ENCODE results near the gene DGKQ. TPM values are rescaled to one million over a fixed set of nuclear protein-coding genes. Genes with fewer than 3 reads are reported as not detected.

Gene DGKQ
- total RNA-seq (2016; rRNA removed; fragmentation: Illumina TruSeq; extraction: Trizol) (3.2 and 7.2 TPM in 2 replicates), polyA plus RNA-seq (2011; rRNA removed) (4.5 and 6.1 TPM in 2 replicates), polyA minus RNA-seq (2011; rRNA and poly(A)+ RNA removed; ENCODE audit: low replicate concordance) (3.0 and 10.3 TPM in 2 replicates), Bru-seq, nascent RNA (percentile 41 among the genes with signal in this experiment), BruChase-seq, experiment 1, labeled RNA remaining after a 6-hour chase (percentile 55 among the genes with signal in this experiment), BruChase-seq, experiment 2, labeled RNA remaining after a 2-hour chase (percentile 47 among the genes with signal in this experiment)
- 0.53 and 1.4 TPM in 2 replicates for total RNA-seq (2016; cell fraction: cytosol; rRNA removed; fragmentation: Illumina TruSeq; extraction: Trizol; ENCODE audit: low read depth)
- total RNA-seq (2016; cell fraction: insoluble cytoplasmic fraction; rRNA removed; fragmentation: Illumina TruSeq; extraction: Trizol): 2.4 and 7.8 TPM in 2 replicates
- 2.5 and 2.9 TPM in 2 replicates for total RNA-seq (2016; cell fraction: membrane; rRNA removed; fragmentation: Illumina TruSeq; extraction: Trizol)
- total RNA-seq (2016; cell fraction: nucleus; rRNA removed; fragmentation: Illumina TruSeq; extraction: Trizol): 7.0 and 7.9 TPM in 2 replicates
- 3.1 and 4.8 TPM in 2 replicates for polyA plus RNA-seq (2011; cell fraction: cytosol; rRNA removed)
- 50.5 and 58.5 TPM in 2 replicates for polyA plus RNA-seq (2011; cell fraction: nucleus; rRNA removed)
- 3.0 and 5.5 TPM in 2 replicates for polyA plus RNA-seq (2012)
- polyA plus RNA-seq (2016; cell fraction: cytosol; fragmentation: Illumina TruSeq; extraction: Trizol; ENCODE audit: low read depth): 0.35 and 0.36 TPM in 2 replicates
- 2.0 and 3.4 TPM in 2 replicates for polyA plus RNA-seq (2016; cell fraction: insoluble cytoplasmic fraction; fragmentation: Illumina TruSeq; extraction: Trizol; ENCODE audit: low read depth)
- polyA plus RNA-seq (2016; cell fraction: membrane; fragmentation: Illumina TruSeq; extraction: Trizol; ENCODE audit: low read depth): 1.3 and 1.7 TPM in 2 replicates
- polyA plus RNA-seq (2016; cell fraction: nucleus; fragmentation: Illumina TruSeq; extraction: Trizol; ENCODE audit: insufficient read depth, low read depth): 16.0 and 17.5 TPM in 2 replicates
- polyA minus RNA-seq (2011; cell fraction: cytosol; rRNA and poly(A)+ RNA removed): 4.2 and 4.9 TPM in 2 replicates
- polyA minus RNA-seq (2011; cell fraction: nucleus; rRNA and poly(A)+ RNA removed): 7.2 and 8.1 TPM in 2 replicates
- long read RNA-seq, experiment 1, partial matches to known transcripts: 0 of 1 reads
- long read RNA-seq, experiment 1, other reads (novel, unspliced or antisense): 1 of 1 reads
- long read RNA-seq, experiment 2, full-length matches to known transcripts: 2 of 26 reads
- long read RNA-seq, experiment 2, partial matches to known transcripts: 13 of 26 reads
- long read RNA-seq, experiment 2, other reads (novel, unspliced or antisense): 11 of 26 reads

DNA sequence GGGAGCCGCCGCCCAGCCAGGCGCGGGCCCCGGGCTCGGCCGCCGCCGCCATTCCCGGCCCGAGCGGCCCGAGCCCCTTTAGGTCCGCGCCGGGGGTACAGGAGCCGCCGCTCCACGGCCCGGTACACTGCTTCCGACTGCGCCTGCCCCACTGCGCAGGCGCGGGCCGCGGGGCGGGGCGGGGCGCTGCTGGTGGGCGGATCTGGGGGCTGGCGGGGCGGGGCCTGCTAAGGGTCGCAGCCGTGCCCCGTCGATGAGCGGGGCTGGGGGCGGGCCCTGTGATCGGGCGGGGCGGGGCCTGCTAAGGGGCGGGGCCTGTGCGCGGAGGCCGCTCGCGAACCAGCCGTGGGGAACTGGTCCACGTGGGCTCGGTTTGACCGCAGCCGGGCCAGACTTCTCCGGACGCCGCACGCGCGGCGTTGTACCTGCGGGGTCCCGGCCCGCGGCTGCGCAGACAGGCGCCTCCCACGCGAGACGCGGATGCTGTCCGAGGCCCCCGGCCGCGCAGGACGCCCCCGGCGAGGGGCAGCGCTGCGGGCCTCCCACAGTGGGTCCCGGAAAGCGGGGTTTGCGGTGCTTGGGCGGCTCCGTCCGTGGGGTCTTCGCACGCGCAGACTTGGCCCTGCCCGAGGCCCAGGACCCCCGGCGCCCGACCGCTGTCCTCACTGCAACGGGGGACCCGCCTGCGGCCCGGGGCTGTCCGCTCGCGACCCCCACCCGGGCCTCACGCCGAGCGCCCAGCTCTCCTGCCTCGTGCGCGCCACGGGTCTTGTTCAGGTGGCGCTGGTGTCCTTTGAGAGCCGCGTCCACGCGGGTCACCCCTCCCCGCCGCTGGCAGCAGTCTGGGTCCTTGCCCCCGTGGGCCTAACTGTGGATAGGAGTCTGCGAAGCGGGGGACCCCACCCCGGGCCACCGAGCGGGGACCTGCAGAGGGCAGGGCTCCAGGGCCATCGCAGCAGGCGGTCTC, at the start of gene DGKQ:
Gene DGKQ, minus strand, starts transcription at position 139 of the 967 bp plus-strand sequence. Its CDS starts 87 bp downstream, at position 52.
- H3K4me1 ChIP-seq (ENCODE audit: insufficient read depth, low read length): peaks cover 21% of the 10 kb centered on the region
- WGBS (ENCODE audit: low lambda C conversion rate): 58% methylated on average over 11 of the region's 123 CpGs
- H3K79me2 ChIP-seq (ENCODE audit: insufficient read depth, low read length): no peaks in the 10 kb centered on the region
- H3K9ac ChIP-seq (ENCODE audit: insufficient read depth, low read depth, low read length): peak within 1 kb of the TSS; percentile 67
- peaks cover 3% of the 10 kb centered on the region; the same call in 1 of the 2 replicates for H4K20me1 ChIP-seq (ENCODE audit: insufficient read depth, low read length)
- intact Hi-C loops (cut with micrococcal nuclease; ENCODE audit: unreplicated experiment) (loop anchor here (2.0 kb wide), 1 partner anchor 19 kb away; the partner anchor contains the start of gene SLC26A1), in situ Hi-C loops (cut with HindIII; ENCODE audit: extremely low pct_ligation_motif_present, low pct_unique_long_range_greater_than_20kb) (no loop called here)
- H3K4me3 ChIP-seq (replicated peaks in 1 of 3; ENCODE audit: insufficient read depth in 1 of 3, low read depth in 2 of 3, low read length in 3 of 3): peak within 1 kb of the TSS; percentile 74 to 87 (median 81)
- peak within 1 kb of the TSS; percentile 98 for H3K4me2 ChIP-seq (ENCODE audit: low read depth, low read length)
- no peaks in the 10 kb centered on the region for H3K9me3 ChIP-seq (ENCODE audit: low read length)
- no peak for FAIRE-seq
- no peaks in the 10 kb centered on the region for H3K36me3 ChIP-seq (replicated peaks in 1 of 2; ENCODE audit: control insufficient read depth in 1 of 2, insufficient read depth in 2 of 2, low read length in 2 of 2)
- peak; percentile 67 for ATAC-seq
- H3K27ac ChIP-seq (ENCODE audit: extremely low read length, insufficient read depth, low read length): no peak within 1 kb of the TSS
- CTCF ChIA-PET (ENCODE audit: low intra/inter-chr PET ratio, low total read pairs): no interaction called here
- no TSS peak for BruUV-seq (replicated peaks)
- H3K27me3 ChIP-seq (ENCODE audit: control insufficient read depth in 1 of 2, insufficient read depth in 2 of 2, low read length in 2 of 2): peaks cover 0 to 3% of the 10 kb centered on the region in 2 experiments; a peak in 2 of 5 replicates
- no peak within 1 kb of the TSS for H2AFZ ChIP-seq (ENCODE audit: low read length)
- DNase-seq (ENCODE audit: low spot score): peak; percentile 48
- POLR2A ChIA-PET: interaction anchor here (1.4 kb wide), 1 partner anchor 42 kb away, joined by 4 read pairs; the partner anchor contains the start of genes GAK and TMEM175
- TF ChIP-seq ZBTB33 (CRISPR knock-in tag; IDR thresholded peaks at IDR 0.05): peak; percentile 27; the same call in 1 of the 2 replicates
- TF ChIP-seq, protein P1, sequence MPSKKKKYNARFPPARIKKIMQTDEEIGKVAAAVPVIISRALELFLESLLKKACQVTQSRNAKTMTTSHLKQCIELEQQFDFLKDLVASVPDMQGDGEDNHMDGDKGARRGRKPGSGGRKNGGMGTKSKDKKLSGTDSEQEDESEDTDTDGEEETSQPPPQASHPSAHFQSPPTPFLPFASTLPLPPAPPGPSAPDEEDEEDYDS (CRISPR knock-in tag; IDR thresholded peaks at IDR 0.05): no peak
- peak; percentile 16; the same call in 1 of the 2 replicates for TF ChIP-seq PHF8 (CRISPR knock-in tag; IDR thresholded peaks at IDR 0.05)
- TF ChIP-seq ZNF142 (CRISPR knock-in tag; IDR thresholded peaks at IDR 0.05): peak; percentile 6; the same call in 1 of the 2 replicates
- no peak for TF ChIP-seq ZNF572 (CRISPR knock-in tag; IDR thresholded peaks at IDR 0.05)
- TF ChIP-seq EED (CRISPR knock-in tag; IDR thresholded peaks at IDR 0.05): no peak
- peak; percentile 36; the same call in 1 of the 2 replicates for TF ChIP-seq HOXA3 (CRISPR knock-in tag; IDR thresholded peaks at IDR 0.05)
